GM12892 (cell line): ENCODE results near the gene PARD3.
"Not testable (repeated sequence)": the region's sequence is repeated elsewhere in the genome, so short reads cannot be mapped to it uniquely, and the experiment has no call there.

Experiments
- POLR2A ChIP-seq: IDR thresholded peaks from 2 replicates; pipeline ENCODE4 v1.6.1; 2011; ENCODE audit warnings: low read depth, low read length, control low read depth
- POLR2AphosphoS5 ChIP-seq: IDR thresholded peaks from 2 replicates; pipeline ENCODE4 v1.6.1; 2011; ENCODE audit warnings: low read depth, low read length, control low read depth

- not testable (repeated sequence) for TF ChIP-seq POLR2AphosphoS5, POLR2A
These were observed 747.4 kb downstream of the PARD3 start for GRCh38 chr10:34067741-34068140.
